Omental fat pad (tissue), 4 donors: ENCODE results near the gene PNN. TPM values are rescaled to one million over a fixed set of nuclear protein-coding genes. Genes with fewer than 3 reads are reported as not detected.
"Not testable (repeated sequence)": the region's sequence is repeated elsewhere in the genome, so short reads cannot be mapped to it uniquely, and the experiment has no call there.

ENCODE experiments used
- ATAC-seq: fragments of 150-250 bp; one replicate; pipeline ENCODE4 v1.9.1; 2016; ENCODE audit warnings: mild to moderate bottlenecking, moderate library complexity; ENCODE audit not compliant: low FRiP score
- DNase-seq: peaks from one replicate; pipeline ENCODE4 v3.0.0-alpha.2; 2019; ENCODE audit warnings: low spot score
- total RNA-seq, 4 donors: library from RNA; depleted of rRNA; stranded (reverse); fragments of >200 nt; gene quantifications; one replicate each; pipeline ENCODE4 v1.1.0, GENCODE V29; 2016
- TF ChIP-seq, protein P1 (sequence below), 3 donors: fragments of 450-650 bp; IDR thresholded peaks; one replicate each; pipeline ENCODE4 v1.5.1; 2016 to 2017; ENCODE audit warnings: antibody characterized with exemption in 3 of 3, mild to moderate bottlenecking in 3 of 3, moderate library complexity in 2 of 3

The PNN gene
- total RNA-seq, result 10 to 100 TPM; 26.4 to 59.4 (median 37.7) TPM

- TF ChIP-seq, protein P1, sequence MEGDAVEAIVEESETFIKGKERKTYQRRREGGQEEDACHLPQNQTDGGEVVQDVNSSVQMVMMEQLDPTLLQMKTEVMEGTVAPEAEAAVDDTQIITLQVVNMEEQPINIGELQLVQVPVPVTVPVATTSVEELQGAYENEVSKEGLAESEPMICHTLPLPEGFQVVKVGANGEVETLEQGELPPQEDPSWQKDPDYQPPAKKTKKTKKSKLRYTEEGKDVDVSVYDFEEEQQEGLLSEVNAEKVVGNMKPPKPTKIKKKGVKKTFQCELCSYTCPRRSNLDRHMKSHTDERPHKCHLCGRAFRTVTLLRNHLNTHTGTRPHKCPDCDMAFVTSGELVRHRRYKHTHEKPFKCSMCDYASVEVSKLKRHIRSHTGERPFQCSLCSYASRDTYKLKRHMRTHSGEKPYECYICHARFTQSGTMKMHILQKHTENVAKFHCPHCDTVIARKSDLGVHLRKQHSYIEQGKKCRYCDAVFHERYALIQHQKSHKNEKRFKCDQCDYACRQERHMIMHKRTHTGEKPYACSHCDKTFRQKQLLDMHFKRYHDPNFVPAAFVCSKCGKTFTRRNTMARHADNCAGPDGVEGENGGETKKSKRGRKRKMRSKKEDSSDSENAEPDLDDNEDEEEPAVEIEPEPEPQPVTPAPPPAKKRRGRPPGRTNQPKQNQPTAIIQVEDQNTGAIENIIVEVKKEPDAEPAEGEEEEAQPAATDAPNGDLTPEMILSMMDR (IDR thresholded peaks at IDR 0.05), result no peak
- DNase-seq (peak; percentile 81), ATAC-seq (peak; percentile 98)
Observed at GRCh38 chr14:39174560-39175444, at the start of gene PNN. TSS of gene PNN (plus strand) at chr14:39175254. CDS start at chr14:39175280, 26 bp downstream.

DNA sequence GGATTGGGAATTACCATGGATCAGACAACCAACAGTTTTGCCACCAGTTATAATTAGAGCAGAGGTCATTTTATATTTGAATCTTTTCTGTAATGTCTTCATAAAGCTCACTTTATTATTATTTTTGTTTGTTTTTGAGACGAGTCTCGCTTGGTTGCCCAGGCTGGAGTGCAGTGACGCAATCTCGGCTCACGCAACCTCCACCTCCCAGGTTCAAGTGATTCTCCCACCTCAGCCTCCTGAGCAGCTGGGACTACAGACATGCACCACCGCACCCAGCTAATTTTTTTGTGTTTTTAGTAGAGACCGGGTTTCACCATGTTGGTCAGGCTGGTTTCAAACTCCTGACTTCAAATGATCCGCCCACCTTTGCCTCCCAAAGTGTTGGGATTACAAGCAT is 37.2 kb upstream of the PNN start:
- DNase-seq, ATAC-seq: not testable (repeated sequence)

GRCh38 chr14:39138440-39138839 is 36.6 kb upstream of the PNN start:
- TF ChIP-seq, protein P1 (IDR thresholded peaks at IDR 0.05), result no peak
- DNase-seq, result no peak
- ATAC-seq, result no peak

GRCh38 chr14:39140170-39140569 is 34.9 kb upstream of the PNN start:
- no peak for ATAC-seq
- TF ChIP-seq, protein P1 (IDR thresholded peaks at IDR 0.05), result no peak
- DNase-seq, result no peak

- not testable (repeated sequence) for ATAC-seq, DNase-seq
Observed at GRCh38 chr14:39141623-39142022, 33.4 kb upstream of the PNN start.

- DNase-seq, ATAC-seq: not testable (repeated sequence)
Observed at GRCh38 chr14:39143226-39143625, 31.8 kb upstream of the PNN start.

DNA sequence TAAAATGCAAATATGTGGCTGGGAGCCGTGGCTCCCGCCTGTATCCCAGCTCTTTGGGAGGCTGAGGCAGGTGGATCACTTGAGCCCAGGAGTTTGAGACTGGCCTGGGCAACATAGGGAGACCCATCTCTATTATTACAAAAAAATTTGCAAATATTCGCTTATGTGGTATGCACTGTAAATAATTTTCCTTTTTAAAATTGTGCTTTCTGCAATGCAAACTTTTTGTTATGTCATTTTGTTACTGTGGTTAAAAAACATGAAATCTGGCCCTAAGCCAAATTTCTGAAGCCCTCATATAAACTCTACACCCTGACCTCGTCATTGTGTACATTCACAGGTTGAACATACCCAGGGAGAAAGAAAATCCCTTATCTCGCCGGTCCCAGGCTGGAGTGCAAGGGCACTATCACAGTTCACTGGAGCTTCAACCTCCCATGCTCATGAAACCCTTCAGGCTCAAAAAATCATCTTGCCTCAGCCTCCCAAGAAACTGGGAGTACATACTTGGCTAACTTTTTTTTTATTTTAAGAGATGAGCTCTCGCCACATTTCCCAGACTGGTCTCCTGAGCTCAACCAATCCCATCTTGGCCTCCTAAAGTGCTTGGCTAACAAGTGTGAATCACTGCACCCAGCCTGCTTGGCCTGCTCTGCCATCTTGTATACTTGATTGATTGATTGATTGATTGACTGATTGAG is 29.6 kb upstream of the PNN start:
- TF ChIP-seq, protein P1 (IDR thresholded peaks at IDR 0.05), result no peak
- ATAC-seq (no peak), DNase-seq (no peak)

GRCh38 chr14:39154594-39155189 is 20.4 kb upstream of the PNN start:
- ATAC-seq, result no peak
- TF ChIP-seq, protein P1 (IDR thresholded peaks at IDR 0.05), result no peak
- no peak for DNase-seq
